Stimulated activated CD4-positive, alpha-beta T cell treated with anti-CD3 and anti-CD28 coated beads, TNF-alpha, amount 100 ng/mL, for 48 hours (primary cell): ENCODE measurements around the gene DMAC1.

Experiments
- DNase-seq, 3 donors: peaks; one replicate each; pipeline ENCODE4 v3.0.0-alpha.2; 2020; ENCODE audit warnings: low read depth in 3 of 3

Gene DMAC1

GRCh38 chr9:7783635-7784063 is 15.9 kb downstream of the DMAC1 start:
- no peak for DNase-seq

GRCh38 chr9:7782400-7783120 is 17.0 kb downstream of the DMAC1 start:
- DNase-seq: no peak

GRCh38 chr9:7780261-7780988 is 19.2 kb downstream of the DMAC1 start:
- DNase-seq: no peak

GRCh38 chr9:7778851-7779600 is 20.6 kb downstream of the DMAC1 start:
- no peak for DNase-seq

GRCh38 chr9:7777771-7778170 is 21.8 kb downstream of the DMAC1 start:
- DNase-seq: no peak

GRCh38 chr9:7770111-7770510 is 29.5 kb downstream of the DMAC1 start:
- DNase-seq: no peak

GRCh38 chr9:7762600-7762999 is 37.0 kb downstream of the DMAC1 start:
- no peak for DNase-seq

- DNase-seq: no peak
Measured at GRCh38 chr9:7760014-7760415, 39.6 kb downstream of the DMAC1 start.

GRCh38 chr9:7756088-7756487 is 43.5 kb downstream of the DMAC1 start:
- peak in 1 of 3 donors; percentile 3 for DNase-seq

GRCh38 chr9:7752481-7752880 is 47.1 kb downstream of the DMAC1 start:
- DNase-seq: no peak
